DOHH2 (cell line): ENCODE data around the gene PLG.

ENCODE experiments used
- EZH2phosphoT487 ChIP-seq: fragments of 200-600 bp; sonication (generic); IDR thresholded peaks from 2 replicates; pipeline ENCODE4 v1.6.1; 2017; ENCODE audit warnings: borderline replicate concordance, mild to moderate bottlenecking, antibody characterized with exemption, low read length, moderate library complexity, mixed read lengths
- TF ChIP-seq, protein P1 (sequence below): fragments of 200-600 bp; sonication (generic); IDR thresholded peaks from one replicate; pipeline ENCODE4 v1.5.1; 2014; ENCODE audit warnings: antibody characterized with exemption, mild to moderate bottlenecking, low read depth, low read length; ENCODE audit not compliant: poor library complexity, severe bottlenecking

- TF ChIP-seq, protein P1, sequence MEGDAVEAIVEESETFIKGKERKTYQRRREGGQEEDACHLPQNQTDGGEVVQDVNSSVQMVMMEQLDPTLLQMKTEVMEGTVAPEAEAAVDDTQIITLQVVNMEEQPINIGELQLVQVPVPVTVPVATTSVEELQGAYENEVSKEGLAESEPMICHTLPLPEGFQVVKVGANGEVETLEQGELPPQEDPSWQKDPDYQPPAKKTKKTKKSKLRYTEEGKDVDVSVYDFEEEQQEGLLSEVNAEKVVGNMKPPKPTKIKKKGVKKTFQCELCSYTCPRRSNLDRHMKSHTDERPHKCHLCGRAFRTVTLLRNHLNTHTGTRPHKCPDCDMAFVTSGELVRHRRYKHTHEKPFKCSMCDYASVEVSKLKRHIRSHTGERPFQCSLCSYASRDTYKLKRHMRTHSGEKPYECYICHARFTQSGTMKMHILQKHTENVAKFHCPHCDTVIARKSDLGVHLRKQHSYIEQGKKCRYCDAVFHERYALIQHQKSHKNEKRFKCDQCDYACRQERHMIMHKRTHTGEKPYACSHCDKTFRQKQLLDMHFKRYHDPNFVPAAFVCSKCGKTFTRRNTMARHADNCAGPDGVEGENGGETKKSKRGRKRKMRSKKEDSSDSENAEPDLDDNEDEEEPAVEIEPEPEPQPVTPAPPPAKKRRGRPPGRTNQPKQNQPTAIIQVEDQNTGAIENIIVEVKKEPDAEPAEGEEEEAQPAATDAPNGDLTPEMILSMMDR, result no peak
- no peak for TF ChIP-seq EZH2phosphoT487
These were observed 99.4 kb downstream of the PLG start for GRCh38 chr6:160801418-160801817.
